ENCODE measurements around the gene ZNF236.
"Not testable (repeated sequence)": the region's sequence is repeated elsewhere in the genome, so short reads cannot be mapped to it uniquely, and the experiment has no call there.

The ZNF236 gene

DNA sequence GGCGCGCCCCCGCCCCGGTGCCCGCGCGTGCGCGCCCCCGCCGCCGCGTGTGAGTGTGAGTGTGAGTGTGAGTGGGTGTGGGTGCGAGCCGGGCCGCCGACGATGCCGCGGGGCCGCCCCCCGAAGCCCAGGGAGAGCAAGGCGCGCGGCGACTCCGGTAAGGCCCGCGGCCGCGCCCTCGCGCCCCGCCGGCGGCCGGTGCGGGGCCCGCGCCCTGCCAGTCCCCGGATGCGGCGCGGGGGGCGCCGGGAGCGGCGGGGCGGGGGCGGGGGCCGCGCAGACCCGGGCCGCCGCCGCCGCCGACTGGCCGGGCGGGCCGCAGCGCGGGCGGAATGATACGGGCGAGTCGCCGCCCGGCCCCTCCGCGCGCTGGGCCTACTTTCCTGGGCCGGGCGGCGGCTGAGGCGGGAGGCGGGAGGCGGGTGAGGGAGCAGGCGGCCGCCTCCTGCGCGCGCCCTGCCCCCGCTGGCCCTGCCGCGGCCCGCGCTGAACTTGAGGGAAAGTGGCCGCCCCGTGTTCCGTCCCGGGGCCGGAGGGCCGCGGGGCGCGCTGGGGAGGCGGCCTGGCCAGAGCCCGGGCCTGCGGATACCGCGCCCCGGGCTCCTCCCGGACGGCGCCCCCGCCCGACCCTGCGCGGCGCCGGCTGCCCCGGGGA is at the start of gene ZNF236:
Gene ZNF236, plus strand, starts transcription at position 52 of the 655 bp plus-strand sequence. Its CDS starts 51 bp downstream, at position 103.
- peak within 1 kb of the TSS; percentile 76 to 80 for H3K4me3 ChIP-seq (ENCODE audit: low read depth in 1 of 2, low read length in 1 of 2)
- H3K27me3 ChIP-seq: no peaks in the 10 kb centered on the region
- H3K9me3 ChIP-seq: no peaks in the 10 kb centered on the region
- H3K36me3 ChIP-seq: no peaks in the 10 kb centered on the region
- H3K4me1 ChIP-seq (ENCODE audit: control insufficient read depth in 1 of 2, insufficient read depth in 1 of 2, low read depth in 1 of 2, low read length in 1 of 2): peaks cover 26 to 29% of the 10 kb centered on the region in 2 experiments
- TF ChIP-seq, protein P1, sequence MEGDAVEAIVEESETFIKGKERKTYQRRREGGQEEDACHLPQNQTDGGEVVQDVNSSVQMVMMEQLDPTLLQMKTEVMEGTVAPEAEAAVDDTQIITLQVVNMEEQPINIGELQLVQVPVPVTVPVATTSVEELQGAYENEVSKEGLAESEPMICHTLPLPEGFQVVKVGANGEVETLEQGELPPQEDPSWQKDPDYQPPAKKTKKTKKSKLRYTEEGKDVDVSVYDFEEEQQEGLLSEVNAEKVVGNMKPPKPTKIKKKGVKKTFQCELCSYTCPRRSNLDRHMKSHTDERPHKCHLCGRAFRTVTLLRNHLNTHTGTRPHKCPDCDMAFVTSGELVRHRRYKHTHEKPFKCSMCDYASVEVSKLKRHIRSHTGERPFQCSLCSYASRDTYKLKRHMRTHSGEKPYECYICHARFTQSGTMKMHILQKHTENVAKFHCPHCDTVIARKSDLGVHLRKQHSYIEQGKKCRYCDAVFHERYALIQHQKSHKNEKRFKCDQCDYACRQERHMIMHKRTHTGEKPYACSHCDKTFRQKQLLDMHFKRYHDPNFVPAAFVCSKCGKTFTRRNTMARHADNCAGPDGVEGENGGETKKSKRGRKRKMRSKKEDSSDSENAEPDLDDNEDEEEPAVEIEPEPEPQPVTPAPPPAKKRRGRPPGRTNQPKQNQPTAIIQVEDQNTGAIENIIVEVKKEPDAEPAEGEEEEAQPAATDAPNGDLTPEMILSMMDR (IDR thresholded peaks at IDR 0.05): no peak
- peak within 1 kb of the TSS; percentile 88 for H3K27ac ChIP-seq

DNA sequence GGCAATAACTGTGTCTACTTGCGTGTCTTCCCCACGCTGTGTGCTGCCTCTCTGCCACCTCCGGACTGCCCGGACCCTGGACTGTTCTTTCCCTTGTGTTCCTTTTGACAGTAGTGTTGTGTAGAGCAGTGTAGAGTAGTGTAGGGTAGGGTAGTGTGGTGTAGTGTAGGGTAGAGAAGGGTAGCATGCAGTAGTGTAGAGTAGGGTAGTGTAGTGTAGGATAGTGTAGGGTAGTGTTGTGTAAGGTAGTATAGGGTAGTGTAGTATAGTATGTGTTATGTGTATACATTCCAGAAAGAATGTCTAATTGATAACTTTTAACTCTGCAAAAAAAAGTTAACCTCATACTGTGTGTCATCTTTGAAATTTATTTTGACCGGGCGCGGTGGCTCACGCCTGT is 49.7 kb upstream of the ZNF236 start:
- Histone ChIP-seq H3K9me3 (no peaks in the 10 kb centered on the region), H3K27ac (no peak overlapping the region), H3K36me3 (no peaks in the 10 kb centered on the region), H3K4me1 (ENCODE audit: control insufficient read depth in 1 of 2, insufficient read depth in 1 of 2, low read depth in 1 of 2, low read length in 1 of 2) (no peaks in the 10 kb centered on the region), H3K27me3 (no peaks in the 10 kb centered on the region), H3K4me3 (ENCODE audit: low read depth in 1 of 2, low read length in 1 of 2) (no peak overlapping the region)
- TF ChIP-seq, protein P1 (IDR thresholded peaks at IDR 0.05): no peak

DNA sequence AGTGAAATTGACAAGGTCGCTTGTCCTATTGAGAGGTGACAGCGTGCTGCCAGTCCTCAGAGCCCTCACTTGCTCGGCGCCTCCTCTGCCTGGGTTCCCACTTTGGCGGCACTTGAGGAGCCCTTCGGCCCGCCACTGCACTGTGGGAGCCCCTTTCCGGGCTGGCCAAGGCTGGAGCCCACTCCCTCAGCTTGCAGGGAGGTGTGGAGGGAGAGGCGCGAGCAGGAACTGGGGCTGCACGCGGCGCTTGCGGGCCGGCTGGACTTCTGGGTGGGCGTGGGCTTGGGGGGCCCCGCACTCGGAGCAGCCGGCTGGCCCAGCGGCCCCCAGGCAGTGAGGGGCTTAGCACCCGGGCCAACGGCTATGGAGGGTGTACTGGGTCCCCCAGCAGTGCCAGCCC is 45.3 kb upstream of the ZNF236 start:
- not testable (repeated sequence) for H3K4me1 ChIP-seq (ENCODE audit: control insufficient read depth in 1 of 2, insufficient read depth in 1 of 2, low read depth in 1 of 2, low read length in 1 of 2); H3K36me3 ChIP-seq; H3K9me3 ChIP-seq; H3K27ac ChIP-seq; H3K4me3 ChIP-seq (ENCODE audit: low read depth in 1 of 2, low read length in 1 of 2); H3K27me3 ChIP-seq

DNA sequence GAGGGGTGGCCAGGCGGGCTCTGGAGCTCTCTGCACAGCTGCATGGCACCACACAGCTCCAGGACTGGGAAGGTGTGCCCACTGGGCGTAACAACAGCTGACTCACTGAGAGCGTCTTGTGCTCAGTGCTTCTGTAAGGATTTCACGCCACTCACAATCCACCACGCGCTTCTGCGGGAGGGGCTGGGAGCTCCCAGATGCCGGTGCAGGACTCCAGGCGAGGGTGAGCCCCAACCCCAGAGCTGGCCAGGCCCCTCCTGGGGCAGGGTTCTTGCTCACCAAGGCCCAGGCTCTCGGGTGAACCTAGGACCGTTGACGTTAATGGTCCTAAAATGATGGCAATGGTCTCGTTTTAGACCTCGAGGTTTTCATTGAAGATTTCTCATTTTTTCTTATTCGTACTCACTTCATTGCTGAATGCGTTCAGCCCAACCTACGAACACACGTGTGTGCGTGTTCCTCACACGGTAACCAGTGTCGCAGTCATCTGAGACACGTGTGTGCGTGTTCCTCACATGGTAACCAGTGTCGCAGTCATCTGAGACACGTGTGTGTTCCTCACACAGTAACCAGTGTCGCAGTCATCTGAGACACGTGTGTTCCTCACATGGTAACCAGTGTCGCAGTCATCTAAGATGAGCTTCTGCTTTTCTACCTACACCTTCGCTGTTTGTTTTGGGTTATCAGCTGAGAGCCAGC is 38.4 kb upstream of the ZNF236 start:
- H3K4me1 ChIP-seq (ENCODE audit: control insufficient read depth in 1 of 2, insufficient read depth in 1 of 2, low read depth in 1 of 2, low read length in 1 of 2): peaks cover 0 to 3% of the 10 kb centered on the region in 2 experiments
- TF ChIP-seq, protein P1 (IDR thresholded peaks at IDR 0.05): no peak
- H3K9me3 ChIP-seq: no peaks in the 10 kb centered on the region
- H3K27ac ChIP-seq: no peak overlapping the region
- peaks cover 19% of the 10 kb centered on the region for H3K27me3 ChIP-seq
- no peak overlapping the region for H3K4me3 ChIP-seq (ENCODE audit: low read depth in 1 of 2, low read length in 1 of 2)
- no peaks in the 10 kb centered on the region for H3K36me3 ChIP-seq

DNA sequence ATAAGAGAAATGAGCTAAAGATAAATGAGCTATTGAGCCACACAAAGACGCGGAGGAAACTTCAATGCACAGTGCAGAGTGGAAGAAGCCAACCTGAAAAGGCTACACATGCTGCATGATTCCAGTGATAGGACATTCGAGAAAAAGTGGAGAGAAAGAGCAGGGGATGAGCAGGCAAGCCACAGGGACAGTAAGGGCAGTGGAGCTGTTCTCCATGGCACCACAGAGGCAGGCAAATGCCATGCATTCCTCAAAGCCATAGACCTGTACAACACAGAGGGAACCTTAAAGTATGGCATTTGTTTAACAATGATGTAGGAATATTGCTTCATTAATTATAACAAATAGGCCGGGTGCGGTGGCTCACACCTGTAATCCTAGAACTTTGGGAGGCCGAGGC is 36.5 kb upstream of the ZNF236 start:
- Histone ChIP-seq H3K9me3 (no peaks in the 10 kb centered on the region), H3K4me1 (ENCODE audit: control insufficient read depth in 1 of 2, insufficient read depth in 1 of 2, low read depth in 1 of 2, low read length in 1 of 2) (peaks cover 0 to 3% of the 10 kb centered on the region in 2 experiments), H3K27me3 (peaks cover 19% of the 10 kb centered on the region), H3K4me3 (ENCODE audit: low read depth in 1 of 2, low read length in 1 of 2) (no peak overlapping the region), H3K27ac (no peak overlapping the region), H3K36me3 (no peaks in the 10 kb centered on the region)
- TF ChIP-seq, protein P1 (IDR thresholded peaks at IDR 0.05): no peak

Data from neutrophil (primary cell).